ENCODE data around the gene RPS25. TPM values are rescaled to one million over a fixed set of nuclear protein-coding genes. Genes with fewer than 3 reads are reported as not detected.

RPS25 gene
- total and polyA plus RNA-seq, 2 donors from 2014 or later = 852 to 1,047 TPM

GRCh38 chr11:119028346-119029068 is 10.4 kb upstream of the RPS25 start:
- Histone ChIP-seq H3K9me3 (ENCODE audit: control insufficient read depth in 2 of 3, insufficient read depth in 1 of 3, low read length in 3 of 3) (no peaks in the 10 kb centered on the region), H3K27ac (ENCODE audit: low read depth in 2 of 2, low read length in 2 of 2) (peak overlapping the region; percentile 36 to 69), H3K4me3 (ENCODE audit: low read length in 3 of 3) (peak overlapping the region; percentile 52 to 91 (median 78)), H3K27me3 (ENCODE audit: control insufficient read depth, insufficient read depth, low read length) (no peaks in the 10 kb centered on the region), H3K4me1 (ENCODE audit: control insufficient read depth in 2 of 3, insufficient read depth in 2 of 3, low read depth in 1 of 3, low read length in 3 of 3) (peaks cover 5 to 42% (median 40%) of the 10 kb centered on the region in 3 donors), H3K9ac (ENCODE audit: low read length in 3 of 3) (peak overlapping the region in 2 of 3 donors; percentile 67 to 89), H3K36me3 (ENCODE audit: control insufficient read depth in 2 of 3, insufficient read depth in 3 of 3, low read length in 3 of 3) (peaks cover 2 to 35% (median 26%) of the 10 kb centered on the region in 3 donors)
- DNase-seq (peak in 2 of 5 donors; percentile 14 to 37), FAIRE-seq (no peak)
- intact Hi-C loops (cut with DNase I) = no loop called here
- TF ChIP-seq, protein P1, sequence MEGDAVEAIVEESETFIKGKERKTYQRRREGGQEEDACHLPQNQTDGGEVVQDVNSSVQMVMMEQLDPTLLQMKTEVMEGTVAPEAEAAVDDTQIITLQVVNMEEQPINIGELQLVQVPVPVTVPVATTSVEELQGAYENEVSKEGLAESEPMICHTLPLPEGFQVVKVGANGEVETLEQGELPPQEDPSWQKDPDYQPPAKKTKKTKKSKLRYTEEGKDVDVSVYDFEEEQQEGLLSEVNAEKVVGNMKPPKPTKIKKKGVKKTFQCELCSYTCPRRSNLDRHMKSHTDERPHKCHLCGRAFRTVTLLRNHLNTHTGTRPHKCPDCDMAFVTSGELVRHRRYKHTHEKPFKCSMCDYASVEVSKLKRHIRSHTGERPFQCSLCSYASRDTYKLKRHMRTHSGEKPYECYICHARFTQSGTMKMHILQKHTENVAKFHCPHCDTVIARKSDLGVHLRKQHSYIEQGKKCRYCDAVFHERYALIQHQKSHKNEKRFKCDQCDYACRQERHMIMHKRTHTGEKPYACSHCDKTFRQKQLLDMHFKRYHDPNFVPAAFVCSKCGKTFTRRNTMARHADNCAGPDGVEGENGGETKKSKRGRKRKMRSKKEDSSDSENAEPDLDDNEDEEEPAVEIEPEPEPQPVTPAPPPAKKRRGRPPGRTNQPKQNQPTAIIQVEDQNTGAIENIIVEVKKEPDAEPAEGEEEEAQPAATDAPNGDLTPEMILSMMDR (IDR thresholded peaks at IDR 0.05; ENCODE audit: borderline replicate concordance, extremely low read depth, insufficient read depth) = no peak

DNA sequence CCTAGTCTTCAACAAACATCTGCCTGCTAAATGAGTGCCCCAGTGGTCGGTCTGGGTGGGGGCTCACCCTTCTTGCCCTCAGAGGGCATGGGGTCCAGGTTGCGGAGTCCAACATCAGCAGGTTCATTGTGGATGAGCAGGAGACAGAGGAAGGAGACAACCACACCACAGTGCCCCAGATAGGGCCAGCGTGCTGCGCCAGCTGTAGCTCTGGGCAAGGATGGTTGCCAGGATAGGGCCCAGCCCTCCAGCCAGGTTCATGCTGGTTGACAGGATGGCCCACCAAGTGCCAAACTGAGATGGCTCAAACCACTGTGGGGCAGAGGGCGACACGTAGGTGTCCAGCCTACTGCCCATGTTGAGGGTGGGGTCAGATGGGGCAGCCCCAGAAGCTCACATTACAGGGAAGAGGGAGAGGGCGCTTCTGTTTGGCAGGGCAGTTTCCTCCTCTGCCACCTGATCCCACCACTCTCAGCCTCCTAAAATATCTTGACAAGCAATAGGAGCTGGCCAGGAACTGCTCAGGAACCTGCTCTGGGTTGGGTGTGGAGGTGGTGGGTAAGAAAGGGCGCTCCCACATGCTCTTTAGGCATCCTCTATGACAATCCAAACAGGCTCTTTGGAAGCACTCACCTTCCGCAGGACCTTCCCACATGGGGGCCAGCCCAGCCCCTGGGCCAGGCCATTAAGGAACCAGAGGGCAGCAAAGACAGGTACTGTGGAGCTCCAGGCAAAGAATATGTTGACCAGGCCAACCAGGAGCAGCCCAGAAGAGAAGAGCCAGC is 9.6 kb upstream of the RPS25 start:
- TF ChIP-seq, protein P1 (IDR thresholded peaks at IDR 0.05; ENCODE audit: borderline replicate concordance, extremely low read depth, insufficient read depth) = no peak
- FAIRE-seq = no peak
- Histone ChIP-seq H3K36me3 (ENCODE audit: control insufficient read depth in 2 of 3, insufficient read depth in 3 of 3, low read length in 3 of 3) (peaks cover 5 to 41% (median 28%) of the 10 kb centered on the region in 3 donors), H3K27me3 (ENCODE audit: control insufficient read depth, insufficient read depth, low read length) (no peaks in the 10 kb centered on the region), H3K9me3 (ENCODE audit: control insufficient read depth in 2 of 3, insufficient read depth in 1 of 3, low read length in 3 of 3) (no peaks in the 10 kb centered on the region), H3K9ac (ENCODE audit: low read length in 3 of 3) (peak overlapping the region in 1 of 3 donors; percentile 54), H3K4me3 (ENCODE audit: low read length in 3 of 3) (peak overlapping the region in 2 of 3 donors; percentile 78 to 91), H3K4me1 (ENCODE audit: control insufficient read depth in 2 of 3, insufficient read depth in 2 of 3, low read depth in 1 of 3, low read length in 3 of 3) (peaks cover 5 to 46% (median 44%) of the 10 kb centered on the region in 3 donors), H3K27ac (ENCODE audit: low read depth in 2 of 2, low read length in 2 of 2) (no peak overlapping the region)
- no peak for DNase-seq
- intact Hi-C loops (cut with DNase I) = no loop called here

DNA sequence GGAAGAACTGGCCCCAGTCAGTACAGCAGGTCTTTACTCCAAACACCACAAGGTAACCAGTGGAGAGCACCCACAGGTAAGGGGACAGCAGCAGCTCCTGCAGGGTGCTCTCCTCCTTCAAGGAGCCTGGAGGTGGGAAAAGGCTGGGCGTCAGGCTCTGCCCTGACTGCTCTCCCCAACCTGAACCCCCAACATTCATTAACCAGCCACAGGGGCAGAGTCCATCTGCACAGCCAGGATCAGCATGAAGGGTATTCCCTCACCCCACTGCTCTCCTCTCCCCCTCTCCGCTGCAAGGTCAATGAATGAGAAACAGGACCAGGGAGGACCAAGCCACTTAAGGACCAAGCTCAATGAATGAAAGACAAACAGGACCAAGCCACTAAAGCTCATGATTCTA is 8.8 kb upstream of the RPS25 start:
- Histone ChIP-seq H3K27ac (ENCODE audit: low read depth in 2 of 2, low read length in 2 of 2) (peak overlapping the region in 1 of 2 donors; percentile 20), H3K27me3 (ENCODE audit: control insufficient read depth, insufficient read depth, low read length) (no peaks in the 10 kb centered on the region), H3K9me3 (ENCODE audit: control insufficient read depth in 2 of 3, insufficient read depth in 1 of 3, low read length in 3 of 3) (no peaks in the 10 kb centered on the region), H3K4me1 (ENCODE audit: control insufficient read depth in 2 of 3, insufficient read depth in 2 of 3, low read depth in 1 of 3, low read length in 3 of 3) (peaks cover 5 to 46% (median 46%) of the 10 kb centered on the region in 3 donors), H3K4me3 (ENCODE audit: low read length in 3 of 3) (peak overlapping the region; percentile 16 to 91 (median 78)), H3K36me3 (ENCODE audit: control insufficient read depth in 2 of 3, insufficient read depth in 3 of 3, low read length in 3 of 3) (peaks cover 5 to 44% (median 28%) of the 10 kb centered on the region in 3 donors), H3K9ac (ENCODE audit: low read length in 3 of 3) (no peak overlapping the region)
- TF ChIP-seq, protein P1 (IDR thresholded peaks at IDR 0.05; ENCODE audit: borderline replicate concordance, extremely low read depth, insufficient read depth) = no peak
- FAIRE-seq (no peak), DNase-seq (peak in 3 of 5 donors; percentile 34 to 78 (median 56))
- intact Hi-C loops (cut with DNase I) = no loop called here
